Measurements from ENCODE around the gene HIF1AN. TPM values are rescaled to one million over a fixed set of nuclear protein-coding genes. Genes with fewer than 3 reads are reported as not detected.

HIF1AN gene
- total RNA-seq, 1 experiment from 2014 or later: 71.2 TPM

DNA sequence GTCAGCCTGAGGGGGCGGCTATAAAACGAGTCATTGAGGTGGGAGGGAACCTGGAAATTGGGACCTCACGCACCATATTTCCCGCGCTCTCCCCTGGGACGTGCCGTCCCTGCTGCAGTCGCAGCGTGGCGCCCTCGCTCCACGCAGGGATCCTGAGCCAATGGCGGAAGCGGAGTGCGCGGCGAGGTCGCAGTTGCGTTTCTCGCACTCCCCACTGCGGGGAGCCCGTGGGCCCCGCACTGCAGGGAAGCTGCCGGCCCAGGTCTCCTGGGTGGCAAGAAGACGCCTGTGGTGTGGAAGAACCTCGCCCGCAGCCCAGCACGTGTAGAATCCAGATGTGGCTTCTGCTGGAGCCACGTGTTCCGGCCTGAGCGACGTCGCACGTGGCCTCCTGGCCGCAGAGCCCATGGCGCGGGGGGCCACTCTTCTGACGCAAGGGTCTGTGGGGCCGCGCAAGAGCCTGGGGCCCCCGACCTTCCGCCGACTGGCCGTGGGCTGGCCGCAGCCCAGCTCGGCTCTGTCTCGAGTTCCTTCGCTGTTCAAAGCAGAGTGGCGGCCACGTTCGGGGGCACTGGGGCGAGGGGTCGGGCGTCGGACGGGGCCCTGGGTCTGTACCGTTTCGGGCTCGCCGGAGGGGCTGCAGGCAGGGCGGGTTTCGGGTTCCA is 26.4 kb downstream of the HIF1AN start:
- no TSS peak for BruUV-seq (replicated peaks)
- ChIA-PET POLR2A (interaction anchor here (0.5 kb wide), 1 partner anchor 179 kb away, joined by 5 read pairs; no protein-coding TSS in a partner anchor), CTCF (interaction anchor here (0.5 to 4.9 kb wide), 17 partner anchors 9 to 326 kb away, joined by 3 to 84 read pairs (median 4); partner anchors contain the start of genes HIF1AN and PAX2)
- no peaks in the 10 kb centered on the region for H3K27me3 ChIP-seq (replicated peaks; ENCODE audit: control insufficient read depth, insufficient read depth, low read length)
- H3K4me1 ChIP-seq: peaks cover 11% of the 10 kb centered on the region
- H3K36me3 Mint-ChIP-seq (ENCODE audit: insufficient read depth, unreplicated experiment): peaks cover 14% of the 10 kb centered on the region
- no peaks in the 10 kb centered on the region for H3K9me3 Mint-ChIP-seq (ENCODE audit: unreplicated experiment)
- H3K9me3 ChIP-seq: no peaks in the 10 kb centered on the region
- DNase-seq: peak; percentile 83 to 92
- intact Hi-C loops (cut with micrococcal nuclease; ENCODE audit: unreplicated experiment): loop anchor here (1.0 to 5.0 kb wide), 6 partner anchors 167 to 450 kb away; no protein-coding TSS in a partner anchor
- peak overlapping the region; percentile 6; the same call in 1 of the 2 replicates for H3K4me3 ChIP-seq (ENCODE audit: low read depth, low read length)
- no peak overlapping the region for H3K27ac Mint-ChIP-seq (ENCODE audit: unreplicated experiment)
- peaks cover 5% of the 10 kb centered on the region for H3K27me3 Mint-ChIP-seq (ENCODE audit: insufficient read depth, unreplicated experiment)
- no peaks in the 10 kb centered on the region for H3K36me3 ChIP-seq (ENCODE audit: control insufficient read depth, insufficient read depth, low read length)
- H3K4me1 Mint-ChIP-seq (ENCODE audit: low read depth, unreplicated experiment): peaks cover 6% of the 10 kb centered on the region
- TF ChIP-seq, protein P1, sequence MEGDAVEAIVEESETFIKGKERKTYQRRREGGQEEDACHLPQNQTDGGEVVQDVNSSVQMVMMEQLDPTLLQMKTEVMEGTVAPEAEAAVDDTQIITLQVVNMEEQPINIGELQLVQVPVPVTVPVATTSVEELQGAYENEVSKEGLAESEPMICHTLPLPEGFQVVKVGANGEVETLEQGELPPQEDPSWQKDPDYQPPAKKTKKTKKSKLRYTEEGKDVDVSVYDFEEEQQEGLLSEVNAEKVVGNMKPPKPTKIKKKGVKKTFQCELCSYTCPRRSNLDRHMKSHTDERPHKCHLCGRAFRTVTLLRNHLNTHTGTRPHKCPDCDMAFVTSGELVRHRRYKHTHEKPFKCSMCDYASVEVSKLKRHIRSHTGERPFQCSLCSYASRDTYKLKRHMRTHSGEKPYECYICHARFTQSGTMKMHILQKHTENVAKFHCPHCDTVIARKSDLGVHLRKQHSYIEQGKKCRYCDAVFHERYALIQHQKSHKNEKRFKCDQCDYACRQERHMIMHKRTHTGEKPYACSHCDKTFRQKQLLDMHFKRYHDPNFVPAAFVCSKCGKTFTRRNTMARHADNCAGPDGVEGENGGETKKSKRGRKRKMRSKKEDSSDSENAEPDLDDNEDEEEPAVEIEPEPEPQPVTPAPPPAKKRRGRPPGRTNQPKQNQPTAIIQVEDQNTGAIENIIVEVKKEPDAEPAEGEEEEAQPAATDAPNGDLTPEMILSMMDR (IDR thresholded peaks at IDR 0.05; ENCODE audit: insufficient read depth in 1 of 2, low read depth in 1 of 2, low read length in 1 of 2, severe bottlenecking in 1 of 2, unreplicated experiment in 1 of 2): peak; percentile 97 to 100
- peak overlapping the region; percentile 12 for H3K4me3 Mint-ChIP-seq (ENCODE audit: unreplicated experiment)

DNA sequence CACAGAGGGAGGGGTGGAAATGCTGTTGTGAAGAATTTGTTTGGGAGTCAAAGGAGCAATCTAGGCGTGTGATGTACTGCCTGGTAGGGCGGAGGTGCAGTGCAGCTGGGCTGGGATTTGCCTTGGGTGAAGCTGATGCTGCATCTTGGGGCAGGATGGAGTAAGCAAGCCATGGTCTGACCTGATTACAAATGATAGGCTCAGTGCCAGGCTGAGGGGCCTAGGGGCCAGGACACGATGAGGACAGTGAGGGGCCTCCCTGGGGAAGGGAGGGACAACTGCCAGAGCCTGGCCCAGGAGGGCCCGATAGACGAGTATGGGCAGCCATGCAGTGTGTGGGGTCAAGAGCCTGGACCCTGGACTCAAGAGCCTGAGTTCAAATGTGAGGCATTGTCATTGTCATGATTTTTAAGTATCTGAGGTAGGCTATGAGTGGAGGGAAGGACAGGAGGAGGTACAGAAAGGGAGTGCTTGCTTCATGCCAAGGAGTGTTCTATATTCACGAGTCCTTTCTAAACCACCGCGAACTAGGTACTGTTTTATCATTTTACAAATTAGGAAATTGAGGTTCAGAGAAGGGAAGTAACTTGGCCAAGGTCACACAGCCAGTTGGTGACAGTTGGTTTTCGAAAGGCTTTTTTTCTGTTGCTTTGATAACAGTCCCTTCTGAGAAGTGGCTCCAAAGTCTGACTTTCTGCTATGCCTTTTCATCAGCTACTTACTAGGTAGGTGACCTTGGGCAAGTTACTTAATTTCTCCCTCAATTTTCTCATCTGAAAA is 29.7 kb downstream of the HIF1AN start:
- TF ChIP-seq, protein P1 (IDR thresholded peaks at IDR 0.05; ENCODE audit: insufficient read depth in 1 of 2, low read depth in 1 of 2, low read length in 1 of 2, severe bottlenecking in 1 of 2, unreplicated experiment in 1 of 2): no peak
- no TSS peak for BruUV-seq (replicated peaks)
- POLR2A ChIA-PET: no interaction called here
- no peaks in the 10 kb centered on the region for H3K36me3 ChIP-seq (ENCODE audit: control insufficient read depth, insufficient read depth, low read length)
- CTCF ChIA-PET: interaction anchor here (0.6 to 4.9 kb wide), 2 partner anchors 127 to 313 kb away, joined by 3 to 84 read pairs; no protein-coding TSS in a partner anchor
- Mint-ChIP-seq H3K27me3 (ENCODE audit: insufficient read depth, unreplicated experiment) (peaks cover 6% of the 10 kb centered on the region), H3K4me3 (ENCODE audit: unreplicated experiment) (no peak overlapping the region), H3K27ac (ENCODE audit: unreplicated experiment) (no peak overlapping the region), H3K36me3 (ENCODE audit: insufficient read depth, unreplicated experiment) (peaks cover 13% of the 10 kb centered on the region), H3K9me3 (ENCODE audit: unreplicated experiment) (no peaks in the 10 kb centered on the region), H3K4me1 (ENCODE audit: low read depth, unreplicated experiment) (peaks cover 5% of the 10 kb centered on the region)
- H3K27me3 ChIP-seq (replicated peaks; ENCODE audit: control insufficient read depth, insufficient read depth, low read length): no peaks in the 10 kb centered on the region
- intact Hi-C loops (cut with micrococcal nuclease; ENCODE audit: unreplicated experiment): no loop called here
- peaks cover 11% of the 10 kb centered on the region for H3K4me1 ChIP-seq
- no peak for DNase-seq
- no peak overlapping the region for H3K4me3 ChIP-seq (ENCODE audit: low read depth, low read length)
- no peaks in the 10 kb centered on the region for H3K9me3 ChIP-seq

DNA sequence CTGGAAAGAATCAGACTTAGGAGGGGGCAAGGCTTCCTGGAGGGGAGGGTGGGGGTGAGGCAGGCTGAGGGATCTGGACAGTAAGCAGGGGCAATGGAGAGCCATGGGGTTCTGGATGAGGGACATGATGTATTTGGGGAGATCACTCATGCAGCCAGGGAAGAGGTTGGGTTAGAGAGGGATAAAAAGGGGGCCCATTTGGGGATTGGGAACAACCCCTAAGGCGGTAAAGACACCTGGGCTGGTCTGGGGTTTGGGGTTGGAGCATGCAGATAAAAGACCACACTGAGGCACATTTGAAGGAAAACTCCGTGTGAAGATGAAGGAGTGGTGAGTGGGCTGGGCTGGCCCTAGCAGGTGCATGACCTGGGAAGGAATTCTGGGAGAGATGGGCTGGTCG is 30.8 kb downstream of the HIF1AN start:
- no peak for DNase-seq
- ChIA-PET CTCF (interaction anchor here (1.0 kb wide), 1 partner anchor 31 kb away, joined by 3 read pairs; the partner anchor contains the start of gene HIF1AN), POLR2A (interaction anchor here (0.7 kb wide), 1 partner anchor 44 kb away, joined by 3 read pairs; no protein-coding TSS in a partner anchor)
- no peaks in the 10 kb centered on the region for H3K9me3 ChIP-seq
- no peak overlapping the region for H3K27ac Mint-ChIP-seq (ENCODE audit: unreplicated experiment)
- TF ChIP-seq, protein P1 (IDR thresholded peaks at IDR 0.05; ENCODE audit: insufficient read depth in 1 of 2, low read depth in 1 of 2, low read length in 1 of 2, severe bottlenecking in 1 of 2, unreplicated experiment in 1 of 2): no peak
- H3K36me3 Mint-ChIP-seq (ENCODE audit: insufficient read depth, unreplicated experiment): peaks cover 8% of the 10 kb centered on the region
- H3K4me1 ChIP-seq: peaks cover 10% of the 10 kb centered on the region
- no peak overlapping the region for H3K4me3 Mint-ChIP-seq (ENCODE audit: unreplicated experiment)
- no peaks in the 10 kb centered on the region for H3K27me3 ChIP-seq (replicated peaks; ENCODE audit: control insufficient read depth, insufficient read depth, low read length)
- no peak overlapping the region for H3K4me3 ChIP-seq (ENCODE audit: low read depth, low read length)
- no peaks in the 10 kb centered on the region for H3K9me3 Mint-ChIP-seq (ENCODE audit: unreplicated experiment)
- no peaks in the 10 kb centered on the region for H3K4me1 Mint-ChIP-seq (ENCODE audit: low read depth, unreplicated experiment)
- no TSS peak for BruUV-seq (replicated peaks)
- no peaks in the 10 kb centered on the region for H3K36me3 ChIP-seq (ENCODE audit: control insufficient read depth, insufficient read depth, low read length)
- intact Hi-C loops (cut with micrococcal nuclease; ENCODE audit: unreplicated experiment): no loop called here
- peaks cover 6% of the 10 kb centered on the region for H3K27me3 Mint-ChIP-seq (ENCODE audit: insufficient read depth, unreplicated experiment)
